ENCODE results near the gene TMEM8B.

GRCh38 chr9:35832814-35833213 lies 3.8 kb downstream of the TMEM8B start:
- no peak for TF ChIP-seq POLR2A (IDR thresholded peaks at IDR 0.05)
- no peak for TF ChIP-seq POLR2AphosphoS5 (IDR thresholded peaks at IDR 0.05)
- TF ChIP-seq, protein P1, sequence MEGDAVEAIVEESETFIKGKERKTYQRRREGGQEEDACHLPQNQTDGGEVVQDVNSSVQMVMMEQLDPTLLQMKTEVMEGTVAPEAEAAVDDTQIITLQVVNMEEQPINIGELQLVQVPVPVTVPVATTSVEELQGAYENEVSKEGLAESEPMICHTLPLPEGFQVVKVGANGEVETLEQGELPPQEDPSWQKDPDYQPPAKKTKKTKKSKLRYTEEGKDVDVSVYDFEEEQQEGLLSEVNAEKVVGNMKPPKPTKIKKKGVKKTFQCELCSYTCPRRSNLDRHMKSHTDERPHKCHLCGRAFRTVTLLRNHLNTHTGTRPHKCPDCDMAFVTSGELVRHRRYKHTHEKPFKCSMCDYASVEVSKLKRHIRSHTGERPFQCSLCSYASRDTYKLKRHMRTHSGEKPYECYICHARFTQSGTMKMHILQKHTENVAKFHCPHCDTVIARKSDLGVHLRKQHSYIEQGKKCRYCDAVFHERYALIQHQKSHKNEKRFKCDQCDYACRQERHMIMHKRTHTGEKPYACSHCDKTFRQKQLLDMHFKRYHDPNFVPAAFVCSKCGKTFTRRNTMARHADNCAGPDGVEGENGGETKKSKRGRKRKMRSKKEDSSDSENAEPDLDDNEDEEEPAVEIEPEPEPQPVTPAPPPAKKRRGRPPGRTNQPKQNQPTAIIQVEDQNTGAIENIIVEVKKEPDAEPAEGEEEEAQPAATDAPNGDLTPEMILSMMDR (IDR thresholded peaks at IDR 0.05): no peak

Measured in transverse colon (tissue), 4 donors.